ENCODE measurements around the gene GRWD1. TPM values are rescaled to one million over a fixed set of nuclear protein-coding genes. Genes with fewer than 3 reads are reported as not detected.

Gene GRWD1
- total RNA-seq, 1 donor from 2014 or later, result 10.6 TPM

- Mint-ChIP-seq H3K36me3 (peaks cover 27% of the 10 kb centered on the region), H3K27ac (peak overlapping the region; percentile 46), H3K27me3 (ENCODE audit: insufficient read depth, low read depth) (peaks cover 16% of the 10 kb centered on the region), H3K9me3 (no peaks in the 10 kb centered on the region), H3K4me1 (peaks cover 24% of the 10 kb centered on the region), H3K4me3 (no peak overlapping the region)
- no peak for DNase-seq (ENCODE audit: low spot score)
- Histone ChIP-seq H3K27me3 (no peaks in the 10 kb centered on the region), H3K27ac (no peak overlapping the region), H3K4me1 (no peaks in the 10 kb centered on the region), H3F3A (ENCODE audit: low read depth) (peaks cover 38% of the 10 kb centered on the region), H3K4me3 (no peak overlapping the region), H3K4me2 (no peak overlapping the region), H3K9me3 (ENCODE audit: low read depth) (no peaks in the 10 kb centered on the region), H3K9ac (no peak overlapping the region), H3K36me3 (no peaks in the 10 kb centered on the region), H3K79me2 (ENCODE audit: low read depth) (no peaks in the 10 kb centered on the region), H4K20me1 (ENCODE audit: low read depth) (peaks cover 25% of the 10 kb centered on the region), H2AFZ (replicated peaks) (no peak overlapping the region)
- no peak for TF ChIP-seq EZH2phosphoT487 (IDR thresholded peaks at IDR 0.05)
- TF ChIP-seq CTCF (IDR thresholded peaks at IDR 0.05), result no peak
- no peak for TF ChIP-seq EZH2 (IDR thresholded peaks at IDR 0.05)
Observed at GRCh38 chr19:48479686-48480085, 33.9 kb downstream of the GRWD1 start.

- Histone ChIP-seq H4K20me1 (ENCODE audit: low read depth) (peaks cover 22% of the 10 kb centered on the region), H3K27me3 (no peaks in the 10 kb centered on the region), H3K4me2 (no peak overlapping the region), H2AFZ (replicated peaks) (no peak overlapping the region), H3K27ac (no peak overlapping the region), H3K4me3 (no peak overlapping the region), H3K4me1 (no peaks in the 10 kb centered on the region), H3F3A (ENCODE audit: low read depth) (peaks cover 38% of the 10 kb centered on the region), H3K9me3 (ENCODE audit: low read depth) (no peaks in the 10 kb centered on the region), H3K36me3 (no peaks in the 10 kb centered on the region), H3K79me2 (ENCODE audit: low read depth) (no peaks in the 10 kb centered on the region), H3K9ac (no peak overlapping the region)
- H3K9me3 Mint-ChIP-seq, result no peaks in the 10 kb centered on the region
- H3K27me3 Mint-ChIP-seq (ENCODE audit: insufficient read depth, low read depth), result peaks cover 13% of the 10 kb centered on the region
- DNase-seq (ENCODE audit: low spot score), result no peak
- H3K36me3 Mint-ChIP-seq, result peaks cover 27% of the 10 kb centered on the region
- no peak for TF ChIP-seq CTCF (IDR thresholded peaks at IDR 0.05)
- TF ChIP-seq EZH2 (IDR thresholded peaks at IDR 0.05), result no peak
- TF ChIP-seq EZH2phosphoT487 (IDR thresholded peaks at IDR 0.05), result no peak
- H3K4me3 Mint-ChIP-seq, result no peak overlapping the region
- no peak overlapping the region for H3K27ac Mint-ChIP-seq
- H3K4me1 Mint-ChIP-seq, result peaks cover 24% of the 10 kb centered on the region
Observed at GRCh38 chr19:48480183-48480557, 34.4 kb downstream of the GRWD1 start.

- no peaks in the 10 kb centered on the region for H3K27me3 ChIP-seq
- H3K4me2 ChIP-seq, result no peak overlapping the region
- peak overlapping the region; percentile 70 for H3K27ac ChIP-seq
- Mint-ChIP-seq H3K27ac (peak overlapping the region; percentile 85), H3K9me3 (no peaks in the 10 kb centered on the region), H3K27me3 (ENCODE audit: insufficient read depth, low read depth) (peaks cover 10% of the 10 kb centered on the region), H3K4me3 (peak overlapping the region; percentile 21), H3K36me3 (peaks cover 27% of the 10 kb centered on the region), H3K4me1 (peaks cover 27% of the 10 kb centered on the region)
- H3K79me2 ChIP-seq (ENCODE audit: low read depth), result no peaks in the 10 kb centered on the region
- DNase-seq (ENCODE audit: low spot score), result no peak
- H3K4me3 ChIP-seq, result no peak overlapping the region
- H4K20me1 ChIP-seq (ENCODE audit: low read depth), result peaks cover 16% of the 10 kb centered on the region
- H3K4me1 ChIP-seq, result no peaks in the 10 kb centered on the region
- no peaks in the 10 kb centered on the region for H3K9me3 ChIP-seq (ENCODE audit: low read depth)
- peaks cover 38% of the 10 kb centered on the region for H3F3A ChIP-seq (ENCODE audit: low read depth)
- no peak overlapping the region for H2AFZ ChIP-seq (replicated peaks)
- no peak overlapping the region for H3K9ac ChIP-seq
- TF ChIP-seq EZH2 (IDR thresholded peaks at IDR 0.05), result no peak
- no peak for TF ChIP-seq CTCF (IDR thresholded peaks at IDR 0.05)
- no peak for TF ChIP-seq EZH2phosphoT487 (IDR thresholded peaks at IDR 0.05)
- no peaks in the 10 kb centered on the region for H3K36me3 ChIP-seq
Observed at GRCh38 chr19:48480558-48481500, 35.0 kb downstream of the GRWD1 start.
